Karpas-422 (cell line): ENCODE measurements around the gene CCDC144A. TPM values are rescaled to one million over a fixed set of nuclear protein-coding genes. Genes with fewer than 3 reads are reported as not detected.
"Not testable (repeated sequence)": the region's sequence is repeated elsewhere in the genome, so short reads cannot be mapped to it uniquely, and the experiment has no call there.

Experiments used
- DNase-seq: peaks from one replicate; pipeline ENCODE4 v3.0.0-alpha.2; 2015
- H2AFZ ChIP-seq: fragments of 200-600 bp; sonication (generic); 2 replicates; pipeline ENCODE4 v1.6.1; 2014; ENCODE audit warnings: antibody characterized with exemption, low read length, mixed read lengths
- H3K27ac ChIP-seq: fragments of 200-600 bp; sonication (generic); 2 replicates; pipeline ENCODE4 v1.5.1; 2014; ENCODE audit warnings: mild to moderate bottlenecking, low read length, moderate library complexity
- H3K27me3 ChIP-seq: fragments of 200-600 bp; sonication (generic); 2 replicates; pipeline ENCODE4 v1.6.1; 2014; ENCODE audit warnings: low read length, mixed read lengths
- H3K36me3 ChIP-seq: fragments of 200-600 bp; sonication (generic); 2 replicates; pipeline ENCODE4 v1.6.1; 2014; ENCODE audit warnings: low read length, mixed read lengths; ENCODE audit not compliant: insufficient read depth
- H3K4me1 ChIP-seq: fragments of 200-600 bp; sonication (generic); 2 replicates; pipeline ENCODE4 v1.6.1; 2014; ENCODE audit warnings: mild to moderate bottlenecking, low read length, mixed read lengths
- H3K4me2 ChIP-seq: fragments of 200-600 bp; sonication (generic); 2 replicates; pipeline ENCODE4 v1.6.1; 2014; ENCODE audit warnings: low read length, low read depth, mild to moderate bottlenecking; ENCODE audit not compliant: poor library complexity, severe bottlenecking
- H3K4me3 ChIP-seq: fragments of 200-600 bp; sonication (generic); 2 replicates; pipeline ENCODE4 v1.5.1; 2014; ENCODE audit warnings: mild to moderate bottlenecking, antibody characterized with exemption, low read length, mixed read lengths
- H3K79me2 ChIP-seq: fragments of 200-600 bp; sonication (generic); 2 replicates; pipeline ENCODE4 v1.6.1; 2014; ENCODE audit warnings: mild to moderate bottlenecking, low read length, mixed read lengths
- H3K9ac ChIP-seq: fragments of 200-600 bp; sonication (generic); 2 replicates; pipeline ENCODE4 v1.6.0; 2014; ENCODE audit warnings: low read length
- H3K9me2 ChIP-seq: fragments of 200-600 bp; sonication (generic), shearing (Covaris generic); replicated peaks from 2 replicates; pipeline ENCODE4 v1.6.0; 2014; ENCODE audit warnings: mild to moderate bottlenecking, low read length, moderate library complexity; ENCODE audit not compliant: insufficient read depth
- H3K9me3 ChIP-seq: fragments of 300-700, 200-600 bp; sonication (generic); 2 replicates; pipeline ENCODE4 v1.6.1; 2014; ENCODE audit warnings: low read length, mixed read lengths
- H4K20me1 ChIP-seq: fragments of 200-600 bp; sonication (generic); 2 replicates; pipeline ENCODE4 v1.6.1; 2014; ENCODE audit warnings: mild to moderate bottlenecking, antibody characterized with exemption, low read length, low read depth; ENCODE audit not compliant: insufficient read depth
- total RNA-seq: library from RNA; depleted of rRNA; stranded (reverse); fragments of >200 nt; shearing (Covaris generic); gene quantifications from 2 replicates; pipeline ENCODE4 v1.2.3, GENCODE V29; 2014; ENCODE audit warnings: low replicate concordance

The CCDC144A gene
- total RNA-seq, 1 experiment from 2014 or later: not detected

DNA sequence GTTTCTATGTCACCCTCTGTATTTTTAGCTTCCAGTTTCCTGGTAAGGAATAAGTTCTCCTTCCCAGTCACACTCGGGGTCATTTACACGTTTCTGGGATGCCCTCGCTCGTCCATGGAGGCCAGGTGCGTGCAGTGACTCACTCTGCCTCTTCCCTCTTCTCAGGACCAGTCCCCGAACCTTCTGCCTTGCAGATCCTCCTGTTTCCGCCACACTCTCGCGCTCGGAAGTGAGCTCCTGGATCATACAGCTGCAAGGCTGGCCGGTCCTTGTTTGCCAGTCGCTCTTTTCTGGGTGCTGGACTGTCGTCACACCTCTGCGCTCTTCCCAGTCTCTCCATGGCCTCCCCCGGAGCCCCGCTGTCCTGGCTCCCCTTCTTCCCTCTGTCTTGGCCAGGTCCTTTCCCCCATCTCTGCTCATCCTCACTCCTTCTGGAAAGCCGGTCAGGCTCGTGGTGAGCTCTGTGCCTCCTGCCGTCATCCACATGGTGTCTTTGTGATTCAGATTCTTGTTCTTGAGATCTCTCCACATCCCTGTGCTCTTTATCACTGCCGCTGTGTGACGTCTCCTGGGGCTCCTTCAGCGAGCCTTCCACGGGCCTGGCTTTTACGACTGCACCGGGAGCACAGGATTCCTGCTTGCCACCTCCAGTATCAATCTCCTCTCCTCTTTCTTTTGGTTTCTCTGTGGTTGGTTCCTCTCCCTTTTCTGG, 55.6 kb downstream of the CCDC144A start:
- H3K27ac ChIP-seq, H3K4me2 ChIP-seq, H2AFZ ChIP-seq, H4K20me1 ChIP-seq, H3K36me3 ChIP-seq, DNase-seq, H3K9ac ChIP-seq, H3K9me3 ChIP-seq, H3K79me2 ChIP-seq, H3K4me1 ChIP-seq, H3K4me3 ChIP-seq, H3K27me3 ChIP-seq, H3K9me2 ChIP-seq: not testable (repeated sequence)

DNA sequence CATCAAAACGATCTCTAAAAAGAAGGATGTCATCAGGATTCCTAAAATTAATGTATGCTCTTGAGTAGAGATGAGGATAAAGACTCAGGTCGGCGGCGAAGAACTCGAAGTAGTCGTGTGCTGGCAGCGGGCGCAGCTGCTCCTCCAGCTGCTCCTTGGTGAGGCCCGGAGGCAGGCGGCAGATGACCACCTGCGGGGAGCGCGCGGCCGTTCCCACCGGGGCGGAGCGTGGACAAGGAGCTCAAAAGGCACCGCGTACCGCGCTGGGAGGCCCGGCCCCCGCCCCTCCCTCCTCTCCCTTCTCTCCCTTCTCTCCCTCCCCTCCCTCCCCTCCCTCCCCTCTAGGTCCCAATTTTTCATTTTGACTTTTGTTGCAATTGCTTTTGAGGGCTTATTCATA, 56.5 kb downstream of the CCDC144A start:
- H4K20me1 ChIP-seq, H2AFZ ChIP-seq, H3K27me3 ChIP-seq, H3K79me2 ChIP-seq, DNase-seq, H3K9ac ChIP-seq, H3K4me3 ChIP-seq, H3K4me1 ChIP-seq, H3K4me2 ChIP-seq, H3K27ac ChIP-seq, H3K36me3 ChIP-seq, H3K9me2 ChIP-seq, H3K9me3 ChIP-seq: not testable (repeated sequence)

- H4K20me1 ChIP-seq, DNase-seq, H2AFZ ChIP-seq, H3K27me3 ChIP-seq, H3K4me3 ChIP-seq, H3K79me2 ChIP-seq, H3K9ac ChIP-seq, H3K4me2 ChIP-seq, H3K9me2 ChIP-seq, H3K27ac ChIP-seq, H3K9me3 ChIP-seq, H3K36me3 ChIP-seq, H3K4me1 ChIP-seq: not testable (repeated sequence)
Measured at GRCh38 chr17:16750515-16750914, 60.5 kb downstream of the CCDC144A start.

- H2AFZ ChIP-seq, H3K9me3 ChIP-seq, H3K27me3 ChIP-seq, H3K9me2 ChIP-seq, H3K9ac ChIP-seq, H4K20me1 ChIP-seq, H3K79me2 ChIP-seq, H3K4me2 ChIP-seq, H3K4me1 ChIP-seq, H3K27ac ChIP-seq, H3K36me3 ChIP-seq, H3K4me3 ChIP-seq: not testable (repeated sequence)
- DNase-seq: peak; percentile 53
Measured at GRCh38 chr17:16751224-16751923, 61.3 kb downstream of the CCDC144A start.

GRCh38 chr17:16751924-16752287, 61.9 kb downstream of the CCDC144A start:
- not testable (repeated sequence) for H3K27me3 ChIP-seq, H3K9me3 ChIP-seq, H3K4me2 ChIP-seq, H3K79me2 ChIP-seq, H3K4me1 ChIP-seq, H3K4me3 ChIP-seq, H3K27ac ChIP-seq, H4K20me1 ChIP-seq, H3K36me3 ChIP-seq, DNase-seq, H3K9ac ChIP-seq, H3K9me2 ChIP-seq, H2AFZ ChIP-seq

DNA sequence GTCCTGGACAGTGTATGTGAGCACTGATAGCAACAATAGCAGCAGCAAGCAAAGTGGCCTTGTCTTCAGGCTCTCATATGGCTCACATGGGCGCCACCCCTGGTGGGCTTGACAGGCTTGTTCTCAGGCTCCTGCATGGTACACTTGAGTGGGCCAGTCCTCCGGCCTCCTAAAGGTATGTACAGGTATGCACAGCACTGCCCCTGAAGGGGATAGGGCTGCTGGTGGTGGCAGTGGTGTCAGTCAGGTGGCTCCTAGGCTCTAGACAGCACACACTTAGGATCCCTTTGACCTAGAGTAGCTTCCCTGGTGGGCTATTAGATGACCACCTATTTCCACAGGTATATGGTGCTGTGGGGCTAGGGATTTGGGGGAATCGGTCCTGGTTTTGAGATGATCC, 67.5 kb downstream of the CCDC144A start:
- H4K20me1 ChIP-seq, H3K27ac ChIP-seq, H3K4me2 ChIP-seq, H3K9ac ChIP-seq, H3K36me3 ChIP-seq, DNase-seq, H2AFZ ChIP-seq, H3K9me3 ChIP-seq, H3K27me3 ChIP-seq, H3K4me1 ChIP-seq, H3K4me3 ChIP-seq, H3K79me2 ChIP-seq, H3K9me2 ChIP-seq: not testable (repeated sequence)

DNA sequence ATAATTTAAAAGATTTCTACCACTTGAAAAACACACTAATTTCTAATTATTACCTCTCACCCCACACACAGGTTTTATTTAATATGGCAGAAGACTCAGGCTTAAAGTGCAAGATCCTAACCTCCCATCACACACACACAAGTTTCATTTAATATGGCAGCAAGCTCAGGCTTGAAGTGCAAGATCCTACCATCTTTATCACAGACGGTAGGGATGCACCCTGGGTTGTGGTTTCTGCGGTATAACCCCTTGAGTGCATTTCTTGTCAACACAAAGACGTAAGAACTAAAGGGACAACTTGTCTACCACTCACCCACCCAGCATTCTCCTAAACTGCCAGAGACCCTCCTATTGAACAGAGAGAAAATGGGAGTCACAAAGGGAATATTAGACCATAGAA, 68.1 kb downstream of the CCDC144A start:
- H3K27ac ChIP-seq, H4K20me1 ChIP-seq, DNase-seq, H3K79me2 ChIP-seq, H3K4me3 ChIP-seq, H3K36me3 ChIP-seq, H3K4me1 ChIP-seq, H3K9ac ChIP-seq, H2AFZ ChIP-seq, H3K4me2 ChIP-seq, H3K9me3 ChIP-seq, H3K9me2 ChIP-seq, H3K27me3 ChIP-seq: not testable (repeated sequence)

DNA sequence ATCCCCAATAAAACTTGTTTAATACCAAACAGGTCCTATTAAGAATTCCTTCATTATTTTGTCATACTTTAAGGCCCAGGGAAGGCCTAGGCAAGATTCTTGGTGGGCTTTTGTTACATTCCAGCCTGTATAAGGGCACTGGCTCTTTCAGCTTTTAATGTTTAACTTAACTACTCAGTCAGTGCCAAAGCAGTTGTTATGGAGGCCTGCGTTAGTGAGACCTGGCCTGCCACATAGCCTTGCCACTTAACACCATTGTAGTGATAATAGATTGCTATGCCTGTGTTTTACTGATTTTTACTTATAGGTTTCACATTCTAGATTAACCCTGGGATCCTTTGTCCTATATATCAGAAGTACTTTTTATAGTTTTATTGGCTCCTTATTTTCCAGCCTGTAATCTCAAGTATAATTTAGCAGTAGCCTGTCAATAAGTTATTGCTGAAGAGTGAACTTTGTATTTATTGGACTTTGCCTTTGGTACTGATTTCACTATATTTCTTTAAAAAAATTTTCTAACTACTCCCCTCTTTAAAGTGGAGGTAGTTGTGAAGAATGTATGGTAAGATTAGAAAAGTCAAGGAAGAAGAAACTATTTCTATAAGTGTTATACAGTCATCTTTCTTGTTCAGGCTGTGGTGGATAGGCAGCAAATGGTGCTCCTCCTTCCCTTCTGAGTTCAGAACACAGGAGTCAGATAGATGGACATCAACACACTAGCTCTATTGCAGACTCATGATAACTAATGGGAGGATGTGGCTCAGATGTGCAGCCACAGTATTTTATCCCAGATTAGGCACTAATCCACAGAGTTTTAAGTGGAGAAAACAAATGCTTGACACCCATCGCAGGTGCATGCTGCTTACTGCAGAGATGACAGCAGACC, 78.5 kb downstream of the CCDC144A start:
- H3K4me3 ChIP-seq, DNase-seq, H3K27me3 ChIP-seq, H3K27ac ChIP-seq, H3K9me2 ChIP-seq, H3K36me3 ChIP-seq, H3K79me2 ChIP-seq, H3K4me1 ChIP-seq, H2AFZ ChIP-seq, H4K20me1 ChIP-seq, H3K9me3 ChIP-seq, H3K9ac ChIP-seq, H3K4me2 ChIP-seq: not testable (repeated sequence)
